Esophagus muscularis mucosa (tissue), 4 donors: Measurements from ENCODE around the gene SEMA5A. TPM values are rescaled to one million over a fixed set of nuclear protein-coding genes. Genes with fewer than 3 reads are reported as not detected.

Experiments
- DNase-seq: peaks from one replicate; pipeline ENCODE4 v3.0.0-alpha.2; 2017; ENCODE audit errors: extremely low spot score
- H3K27ac ChIP-seq, 4 donors: fragments of 200-600 bp; sonication (generic); replicated peaks in 1 of 4; 1 replicate in 3 of 4; 2 replicates in 1 of 4; pipeline ENCODE4 v1.5.1; 2016 to 2019; ENCODE audit warnings: mild to moderate bottlenecking in 1 of 4
- H3K27me3 ChIP-seq, 4 donors: fragments of 200-600 bp; sonication (generic); one replicate each; pipeline versions ENCODE4 v1.5.1 to v1.6.0; 2016 to 2019
- H3K36me3 ChIP-seq, 4 donors: fragments of 200-600 bp; sonication (generic); one replicate each; pipeline ENCODE4 v1.5.1; 2016 to 2019
- H3K4me1 ChIP-seq, 4 donors: fragments of 200-600 bp; sonication (generic); one replicate each; pipeline ENCODE4 v1.5.1; 2016 to 2019
- H3K4me3 ChIP-seq, 4 donors: fragments of 200-600 bp; sonication (generic); 1 replicate in 2 of 4; 2 replicates in 2 of 4; pipeline ENCODE4 v1.5.1; 2016 to 2019; ENCODE audit warnings: mild to moderate bottlenecking in 4 of 4, moderate library complexity in 1 of 4
- H3K9me3 ChIP-seq, 4 donors: fragments of 200-600 bp; sonication (generic); 1 replicate in 3 of 4; 2 replicates in 1 of 4; pipeline ENCODE4 v1.5.1; 2016 to 2019
- EP300 ChIP-seq: sonication (generic); formaldehyde crosslinking; IDR thresholded peaks from one replicate; pipeline ENCODE4 v1.6.1; 2017; ENCODE audit warnings: antibody characterized with exemption
- POLR2A ChIP-seq: fragments of 450-650 bp; IDR thresholded peaks from one replicate; pipeline ENCODE4 v1.6.1; 2017; ENCODE audit warnings: antibody characterized with exemption, moderate library complexity, mild to moderate bottlenecking, low read depth
- POLR2AphosphoS5 ChIP-seq, 2 donors: sonication (generic); formaldehyde crosslinking; IDR thresholded peaks; one replicate each; pipeline ENCODE4 v1.6.1; 2017; ENCODE audit warnings: antibody characterized with exemption in 2 of 2
- WGBS: methylation state at CpG from one replicate; pipeline ENCODE4 v1.1.5; 2018; 5-methylcytosine and 5-hydroxymethylcytosine counted together
- intact Hi-C: fragments of 100-400 bp; cut with DNase I; formaldehyde crosslinking; loops from one replicate; pipeline ENCODE4 v1.15.1; 2023
- total RNA-seq, 4 donors: library from RNA; depleted of rRNA; stranded (reverse); fragments of >200 nt; gene quantifications; one replicate each; pipeline versions ENCODE4 v1.1.0 to v1.2.1, GENCODE V29; 2016
- TF ChIP-seq, protein P1 (sequence below), 3 experiments: fragments of 200-600 bp in 2 of 3; fragments of 450-650 bp in 1 of 3; sonication (generic) in 2 of 3; IDR thresholded peaks; one replicate each; pipeline ENCODE4 v1.5.1; 2017 to 2019; ENCODE audit warnings: antibody characterized with exemption in 3 of 3, mild to moderate bottlenecking in 2 of 3, moderate library complexity in 1 of 3

Gene SEMA5A
- total RNA-seq, 4 donors from 2014 or later, result 2.1 to 5.6 (median 3.5) TPM

DNA sequence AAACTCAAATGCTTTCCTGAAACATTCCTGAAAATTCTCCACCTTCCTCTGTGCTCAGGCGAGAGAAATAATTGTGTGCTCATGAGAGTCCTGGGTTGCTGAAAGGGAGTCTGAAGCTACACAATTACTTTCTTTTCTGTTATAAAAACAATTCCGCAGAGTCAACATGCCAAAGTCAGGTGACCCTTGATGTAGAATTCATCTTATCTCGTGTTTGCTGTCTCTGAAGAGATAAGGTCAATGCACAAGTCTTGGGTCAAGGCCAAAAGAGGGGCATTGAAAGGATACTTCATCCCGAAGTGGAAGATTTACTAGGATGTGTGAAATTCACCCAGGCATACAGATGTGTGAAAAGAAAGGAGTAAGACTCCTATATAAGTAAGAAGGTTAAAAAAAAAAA, 493.5 kb downstream of the SEMA5A start:
- Histone ChIP-seq H3K27ac (no peak overlapping the region), H3K4me1 (no peaks in the 10 kb centered on the region), H3K9me3 (no peaks in the 10 kb centered on the region), H3K36me3 (peaks cover 0 to 11% (median 0%) of the 10 kb centered on the region in 4 donors), H3K27me3 (no peaks in the 10 kb centered on the region), H3K4me3 (no peak overlapping the region)
- intact Hi-C loops, result no loop called here
- WGBS, result 69% methylated on average over 4 of the region's 4 CpGs
- no peak for TF ChIP-seq POLR2A
- TF ChIP-seq POLR2AphosphoS5 (IDR thresholded peaks at IDR 0.05), result no peak
- TF ChIP-seq EP300, result no peak
- TF ChIP-seq, protein P1, sequence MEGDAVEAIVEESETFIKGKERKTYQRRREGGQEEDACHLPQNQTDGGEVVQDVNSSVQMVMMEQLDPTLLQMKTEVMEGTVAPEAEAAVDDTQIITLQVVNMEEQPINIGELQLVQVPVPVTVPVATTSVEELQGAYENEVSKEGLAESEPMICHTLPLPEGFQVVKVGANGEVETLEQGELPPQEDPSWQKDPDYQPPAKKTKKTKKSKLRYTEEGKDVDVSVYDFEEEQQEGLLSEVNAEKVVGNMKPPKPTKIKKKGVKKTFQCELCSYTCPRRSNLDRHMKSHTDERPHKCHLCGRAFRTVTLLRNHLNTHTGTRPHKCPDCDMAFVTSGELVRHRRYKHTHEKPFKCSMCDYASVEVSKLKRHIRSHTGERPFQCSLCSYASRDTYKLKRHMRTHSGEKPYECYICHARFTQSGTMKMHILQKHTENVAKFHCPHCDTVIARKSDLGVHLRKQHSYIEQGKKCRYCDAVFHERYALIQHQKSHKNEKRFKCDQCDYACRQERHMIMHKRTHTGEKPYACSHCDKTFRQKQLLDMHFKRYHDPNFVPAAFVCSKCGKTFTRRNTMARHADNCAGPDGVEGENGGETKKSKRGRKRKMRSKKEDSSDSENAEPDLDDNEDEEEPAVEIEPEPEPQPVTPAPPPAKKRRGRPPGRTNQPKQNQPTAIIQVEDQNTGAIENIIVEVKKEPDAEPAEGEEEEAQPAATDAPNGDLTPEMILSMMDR (IDR thresholded peaks at IDR 0.05), result no peak
- peak; percentile 55 for DNase-seq

DNA sequence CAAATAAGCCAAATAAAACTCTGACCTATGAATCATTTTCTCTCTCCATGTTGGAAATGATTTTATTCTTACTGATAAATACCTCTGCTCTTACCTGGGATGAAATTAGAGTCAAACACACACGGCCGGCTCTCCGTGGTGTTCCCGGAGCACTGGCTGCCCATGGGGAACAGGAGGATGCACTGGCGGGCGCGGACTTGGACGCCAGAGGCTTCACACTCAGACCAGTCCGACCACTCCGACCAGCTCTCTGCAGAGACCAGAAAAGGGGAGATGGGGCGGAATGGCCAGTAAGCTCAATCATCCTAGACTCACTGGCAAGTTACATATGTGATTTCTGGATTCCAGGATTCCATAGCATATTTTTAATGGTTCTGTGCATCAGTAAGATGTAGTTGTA, 494.1 kb downstream of the SEMA5A start:
- DNase-seq, result peak; percentile 50
- 97% methylated on average over 11 of the region's 11 CpGs for WGBS
- TF ChIP-seq, protein P1 (IDR thresholded peaks at IDR 0.05), result no peak
- no peak for TF ChIP-seq POLR2AphosphoS5 (IDR thresholded peaks at IDR 0.05)
- intact Hi-C loops, result no loop called here
- no peaks in the 10 kb centered on the region for H3K9me3 ChIP-seq
- no peak overlapping the region for H3K4me3 ChIP-seq
- no peaks in the 10 kb centered on the region for H3K27me3 ChIP-seq
- peaks cover 0 to 11% (median 0%) of the 10 kb centered on the region in 4 donors for H3K36me3 ChIP-seq
- no peaks in the 10 kb centered on the region for H3K4me1 ChIP-seq
- H3K27ac ChIP-seq, result no peak overlapping the region

DNA sequence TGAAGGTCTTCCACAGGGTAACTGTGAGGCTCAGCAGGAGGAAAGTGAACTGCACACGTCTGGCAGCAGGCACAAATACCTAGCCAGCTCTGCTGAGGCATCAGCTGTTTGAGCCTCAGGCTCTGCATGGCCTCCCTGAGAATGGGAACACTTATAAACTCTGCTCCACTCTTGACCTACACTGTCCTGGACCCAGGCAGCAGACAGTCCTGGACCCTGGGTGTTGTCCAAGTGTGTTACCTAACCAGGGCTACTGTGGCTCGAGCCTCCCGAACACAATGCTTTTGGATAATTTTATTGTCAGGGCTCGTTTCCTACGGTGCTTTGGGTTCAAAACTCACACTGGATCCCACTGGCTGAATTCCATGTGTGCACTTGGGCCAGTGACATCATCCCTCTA, 497.9 kb downstream of the SEMA5A start:
- Histone ChIP-seq H3K36me3 (peaks cover 0 to 26% (median 0%) of the 10 kb centered on the region in 4 donors), H3K27me3 (no peaks in the 10 kb centered on the region), H3K4me1 (no peaks in the 10 kb centered on the region), H3K27ac (no peak overlapping the region), H3K9me3 (no peaks in the 10 kb centered on the region), H3K4me3 (no peak overlapping the region)
- intact Hi-C loops, result no loop called here
- TF ChIP-seq EP300 (no peak), POLR2A (no peak), POLR2AphosphoS5 (IDR thresholded peaks at IDR 0.05) (no peak)
- TF ChIP-seq, protein P1 (IDR thresholded peaks at IDR 0.05), result no peak
- DNase-seq, result peak; percentile 53
- 90% methylated on average over 4 of the region's 5 CpGs for WGBS

DNA sequence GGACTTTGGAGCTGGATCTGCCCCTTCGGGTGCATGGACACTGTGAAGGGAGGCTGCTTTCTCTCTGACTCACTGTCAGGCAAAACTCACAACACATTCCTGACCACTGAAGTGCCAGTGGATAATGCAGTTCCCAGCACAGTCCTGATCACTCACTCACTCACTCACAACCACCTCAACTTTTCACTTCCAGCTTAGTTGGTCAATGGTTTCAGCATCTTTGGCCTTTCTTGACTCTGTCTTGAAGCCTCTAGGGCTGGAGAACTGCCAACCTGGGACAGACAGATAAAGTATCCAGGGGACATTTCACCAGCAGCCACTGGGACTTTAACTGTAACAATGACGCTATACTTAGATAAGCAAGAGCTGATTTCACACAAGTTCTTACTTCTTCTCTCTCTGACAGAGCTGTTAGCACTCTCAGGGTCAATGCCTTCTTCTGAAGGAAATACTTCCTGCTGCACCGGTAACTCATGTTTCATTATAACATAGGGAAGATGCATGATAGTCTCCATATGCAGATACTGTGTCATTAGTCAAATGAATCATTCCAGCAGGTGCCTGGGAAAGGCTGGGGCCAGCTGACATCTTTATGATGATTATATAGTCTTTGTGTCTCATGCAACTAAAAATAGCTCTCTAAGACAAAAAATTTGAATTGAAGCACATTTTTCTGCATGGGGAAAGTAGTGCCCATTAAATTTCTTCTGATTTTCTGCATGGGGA, 499.0 kb downstream of the SEMA5A start:
- Histone ChIP-seq H3K9me3 (no peaks in the 10 kb centered on the region), H3K4me3 (no peak overlapping the region), H3K27me3 (no peaks in the 10 kb centered on the region), H3K27ac (no peak overlapping the region), H3K36me3 (peaks cover 0 to 33% (median 0%) of the 10 kb centered on the region in 4 donors), H3K4me1 (no peaks in the 10 kb centered on the region)
- TF ChIP-seq EP300, result no peak
- TF ChIP-seq, protein P1 (IDR thresholded peaks at IDR 0.05), result no peak
- no peak for TF ChIP-seq POLR2AphosphoS5 (IDR thresholded peaks at IDR 0.05)
- no peak for TF ChIP-seq POLR2A
- peak; percentile 64 for DNase-seq
- WGBS, result 41% methylated on average over 3 of the region's 3 CpGs
- intact Hi-C loops, result no loop called here

DNA sequence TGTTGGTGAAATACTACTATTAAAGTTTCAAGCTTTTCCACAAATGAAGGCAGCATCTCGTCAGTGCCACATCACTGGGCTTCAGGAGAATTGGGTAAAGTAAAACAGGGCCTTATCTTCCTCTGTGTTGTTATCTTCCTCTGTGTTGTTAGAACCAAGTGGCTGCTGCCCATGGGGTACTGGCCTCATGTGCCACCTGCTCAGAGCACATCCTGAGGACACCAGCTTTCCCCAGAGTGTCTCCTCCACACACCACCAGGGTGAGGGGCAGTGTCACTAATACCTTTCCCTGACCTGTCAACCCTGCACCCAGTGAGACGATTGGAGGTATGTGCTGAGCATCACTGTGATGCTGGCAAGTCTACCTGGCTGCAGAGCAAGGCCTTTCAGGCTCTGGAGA, 499.9 kb downstream of the SEMA5A start:
- Histone ChIP-seq H3K27me3 (no peaks in the 10 kb centered on the region), H3K27ac (no peak overlapping the region), H3K4me3 (no peak overlapping the region), H3K4me1 (no peaks in the 10 kb centered on the region), H3K9me3 (no peaks in the 10 kb centered on the region), H3K36me3 (peaks cover 0 to 30% (median 0%) of the 10 kb centered on the region in 4 donors)
- 92% methylated on average over 1 of the region's 2 CpGs for WGBS
- TF ChIP-seq EP300 (no peak), POLR2A (no peak), POLR2AphosphoS5 (IDR thresholded peaks at IDR 0.05) (no peak)
- TF ChIP-seq, protein P1 (IDR thresholded peaks at IDR 0.05), result no peak
- intact Hi-C loops, result no loop called here
- DNase-seq, result peak; percentile 55
